Esophagus squamous epithelium (tissue), 4 donors: Measurements from ENCODE around the gene SUGT1.

Experiments
- CTCF ChIP-seq, 6 experiments: fragments of 450-650 bp in 4 of 6; fragments of 200-600 bp in 2 of 6; sonication (generic) in 2 of 6; IDR thresholded peaks; one replicate each; pipeline ENCODE4 v1.5.1; 2016 to 2019; ENCODE audit warnings: antibody characterized with exemption in 6 of 6, mild to moderate bottlenecking in 4 of 6, moderate library complexity in 4 of 6
- POLR2A ChIP-seq, 4 donors: fragments of 450-650 bp; IDR thresholded peaks; one replicate each; pipeline ENCODE4 v1.6.1; 2017; ENCODE audit warnings: antibody characterized with exemption in 4 of 4, mild to moderate bottlenecking in 4 of 4, moderate library complexity in 3 of 4

- TF ChIP-seq CTCF (IDR thresholded peaks at IDR 0.05) (no peak), POLR2A (IDR thresholded peaks at IDR 0.05) (no peak)
These were observed 84.8 kb downstream of the SUGT1 start for GRCh38 chr13:52737451-52737850.
